GM20000 (cell line): ENCODE measurements around the gene ASB7.

Experiments
- DNase-seq: peaks from one replicate; pipeline ENCODE4 v3.0.0; 2012; ENCODE audit warnings: low spot score
- CTCF ChIP-seq: IDR thresholded peaks from 2 replicates; pipeline ENCODE4 v1.5.1; 2012; ENCODE audit warnings: mild to moderate bottlenecking, control low read depth; ENCODE audit errors: extremely low read depth, missing control alignments

Gene ASB7

GRCh38 chr15:100566850-100567628 is 35.4 kb upstream of the ASB7 start:
- TF ChIP-seq CTCF: no peak
- no peak for DNase-seq

- DNase-seq: no peak
- no peak for TF ChIP-seq CTCF
Measured at GRCh38 chr15:100569391-100569790, 33.0 kb upstream of the ASB7 start.

- no peak for TF ChIP-seq CTCF
- no peak for DNase-seq
Measured at GRCh38 chr15:100570275-100570674, 32.1 kb upstream of the ASB7 start.

- TF ChIP-seq CTCF: no peak
- peak; percentile 50 for DNase-seq
Measured at GRCh38 chr15:100570735-100571313, 31.6 kb upstream of the ASB7 start.

- no peak for TF ChIP-seq CTCF
Measured at GRCh38 chr15:100571592-100572167, 30.7 kb upstream of the ASB7 start.

GRCh38 chr15:100572362-100572983 is 29.9 kb upstream of the ASB7 start:
- DNase-seq: no peak
- no peak for TF ChIP-seq CTCF

More at GRCh38 chr15:100571592-100572167, 30.7 kb upstream of the ASB7 start:
- DNase-seq: no peak

GRCh38 chr15:100573526-100573925 is 28.9 kb upstream of the ASB7 start:
- TF ChIP-seq CTCF: no peak
- DNase-seq: no peak
